ENCODE results near the gene PARP3. TPM values are rescaled to one million over a fixed set of nuclear protein-coding genes. Genes with fewer than 3 reads are reported as not detected.

The PARP3 gene
- total and polyA plus RNA-seq, 10 of the 15 experiments (the other 5 are each of a cell fraction or from before 2014, with no cell fraction given) = 2.1 to 31.2 (median 19.5) TPM

GRCh38 chr3:51964521-51964920, 22.4 kb downstream of the PARP3 start (continued):
- no peak for TF ChIP-seq FOXK2 (IDR thresholded peaks at IDR 0.05)

GRCh38 chr3:51966016-51966415, 23.9 kb downstream of the PARP3 start:
- in situ Hi-C loops (cut with MboI) (no loop called here), intact Hi-C loops (cut with micrococcal nuclease; ENCODE audit: unreplicated experiment) (no loop called here)
- Histone ChIP-seq H3K36me3 (ENCODE audit: control insufficient read depth in 2 of 2, insufficient read depth in 2 of 2, low read length in 1 of 2) (no peaks in the 10 kb centered on the region), H3K27ac (ENCODE audit: control insufficient read depth, insufficient read depth) (no peak overlapping the region), H3K9ac (ENCODE audit: control insufficient read depth, insufficient read depth, low read length) (no peak overlapping the region), H3K9me3 (replicated peaks; ENCODE audit: control insufficient read depth, insufficient read depth, low read length) (no peaks in the 10 kb centered on the region), H3K4me3 (no peak overlapping the region), H3K4me2 (ENCODE audit: control insufficient read depth, insufficient read depth) (no peak overlapping the region), H3K79me2 (ENCODE audit: control insufficient read depth, insufficient read depth, low read length) (no peaks in the 10 kb centered on the region), H3K4me1 (ENCODE audit: control insufficient read depth, insufficient read depth, low read length) (peaks cover 6% of the 10 kb centered on the region; the same call in 1 of the 2 replicates), H2AFZ (ENCODE audit: control insufficient read depth, low read depth, low read length) (no peak overlapping the region), H3K27me3 (replicated peaks in 1 of 2; ENCODE audit: control insufficient read depth in 2 of 2, insufficient read depth in 2 of 2, low read length in 1 of 2) (no peaks in the 10 kb centered on the region; a peak in 2 of 4 replicates), H4K20me1 (ENCODE audit: control insufficient read depth, insufficient read depth) (no peaks in the 10 kb centered on the region)
- ATAC-seq (no peak), DNase-seq (ENCODE audit: low read depth, low spot score) (no peak), FAIRE-seq (no peak)
- BruUV-seq (replicated peaks) = no TSS peak
- RAD21 ChIA-PET (ENCODE audit: unreplicated experiment) = no interaction called here
- SMC1A ChIA-PET (ENCODE audit: uncharacterized antibody, unreplicated experiment) = no interaction called here
- WGBS (ENCODE audit: insufficient coverage, insufficient replicate concordance, low lambda C conversion rate, missing lambda C conversion rate) = 55% methylated on average over 2 of the region's 2 CpGs
- POLR2A ChIA-PET = interaction anchor here (0.7 kb wide), 1 partner anchor 1880 kb away, joined by 3 read pairs; no protein-coding TSS in a partner anchor
- CTCF ChIA-PET = interaction anchor here (1.0 to 1.5 kb wide), 2 partner anchors 8 to 25 kb away, joined by 3 to 4 read pairs; partner anchors contain the start of genes ABHD14B and RRP9
- TF ChIP-seq NBN (IDR thresholded peaks at IDR 0.05) = no peak
- no peak for TF ChIP-seq SMARCA5 (IDR thresholded peaks at IDR 0.05)
- TF ChIP-seq MXI1 (IDR thresholded peaks at IDR 0.05; ENCODE audit: low read depth, low read length) = no peak
- no peak for TF ChIP-seq STAT3 (IDR thresholded peaks at IDR 0.05; ENCODE audit: low read depth, low read length)
- no peak for TF ChIP-seq NFYA (IDR thresholded peaks at IDR 0.05; ENCODE audit: borderline replicate concordance, low read depth, low read length)
- TF ChIP-seq MYB (IDR thresholded peaks at IDR 0.05; ENCODE audit: borderline replicate concordance, low read depth, low read length) = no peak
- TF ChIP-seq JUNB (IDR thresholded peaks at IDR 0.05) = no peak
- no peak for TF ChIP-seq CREB1 (IDR thresholded peaks at IDR 0.05; ENCODE audit: low read depth)
- no peak for TF ChIP-seq E2F8 (IDR thresholded peaks at IDR 0.05; ENCODE audit: low read depth, partially characterized antibody)
- no peak for TF ChIP-seq MEF2A (IDR thresholded peaks at IDR 0.05; ENCODE audit: insufficient read depth, low read depth, low read length)
- no peak for TF ChIP-seq ATF7 (IDR thresholded peaks at IDR 0.05; ENCODE audit: low read depth)
- TF ChIP-seq HDGF (IDR thresholded peaks at IDR 0.05) = no peak
- no peak for TF ChIP-seq CEBPB (IDR thresholded peaks at IDR 0.05; ENCODE audit: borderline replicate concordance in 1 of 2, low read depth in 2 of 2, low read length in 2 of 2)
- no peak for TF ChIP-seq ZBTB40 (IDR thresholded peaks at IDR 0.05; ENCODE audit: borderline replicate concordance)
- TF ChIP-seq CHD4 (IDR thresholded peaks at IDR 0.05) = no peak
- no peak for TF ChIP-seq CBFB (IDR thresholded peaks at IDR 0.05; ENCODE audit: low read depth)
- TF ChIP-seq POLR2A (IDR thresholded peaks at IDR 0.05; ENCODE audit: low read depth, low read length) = no peak
- no peak for TF ChIP-seq BCL11A (IDR thresholded peaks at IDR 0.05; ENCODE audit: low read depth, low read length)
- no peak for TF ChIP-seq SIX5 (IDR thresholded peaks at IDR 0.05; ENCODE audit: low read depth, low read length, severe bottlenecking)
- TF ChIP-seq NRF1 (conservative IDR thresholded peaks at IDR 0.05; ENCODE audit: low read depth, low read length) = no peak

All from GM12878 (cell line).